GM21390 (cell line): ENCODE data around the gene SDK1.

Experiments used
- ATAC-seq: cut with Tn5 transposase; IDR thresholded peaks from one replicate; pipeline ENCODE4 v1.9.1; 2021; ENCODE audit not compliant: unreplicated experiment

The SDK1 gene

GRCh38 chr7:3332308-3332707, 31.3 kb downstream of the SDK1 start:
- ATAC-seq: no peak

- ATAC-seq: no peak
Measured at GRCh38 chr7:3333861-3334260, 32.8 kb downstream of the SDK1 start.

GRCh38 chr7:3336042-3336665, 35.1 kb downstream of the SDK1 start:
- no peak for ATAC-seq

- no peak for ATAC-seq
Measured at GRCh38 chr7:3338161-3338560, 37.1 kb downstream of the SDK1 start.

- ATAC-seq: no peak
Measured at GRCh38 chr7:3345699-3346481, 44.8 kb downstream of the SDK1 start.

- ATAC-seq: no peak
Measured at GRCh38 chr7:3349126-3349525, 48.1 kb downstream of the SDK1 start.

- ATAC-seq: no peak
Measured at GRCh38 chr7:3356173-3356572, 55.1 kb downstream of the SDK1 start.

GRCh38 chr7:3358991-3359390, 57.9 kb downstream of the SDK1 start:
- ATAC-seq: no peak

- ATAC-seq: no peak
Measured at GRCh38 chr7:3367261-3367660, 66.2 kb downstream of the SDK1 start.

- no peak for ATAC-seq
Measured at GRCh38 chr7:3370068-3370830, 69.2 kb downstream of the SDK1 start.

GRCh38 chr7:3370921-3371320, 69.9 kb downstream of the SDK1 start:
- no peak for ATAC-seq

GRCh38 chr7:3371601-3372000, 70.5 kb downstream of the SDK1 start:
- ATAC-seq: no peak

GRCh38 chr7:3374239-3374638, 73.2 kb downstream of the SDK1 start:
- ATAC-seq: no peak

GRCh38 chr7:3378390-3379150, 77.5 kb downstream of the SDK1 start:
- no peak for ATAC-seq

- ATAC-seq: no peak
Measured at GRCh38 chr7:3380034-3380433, 79.0 kb downstream of the SDK1 start.

- ATAC-seq: no peak
Measured at GRCh38 chr7:3380886-3381685, 80.0 kb downstream of the SDK1 start.

GRCh38 chr7:3386423-3387190, 85.6 kb downstream of the SDK1 start:
- no peak for ATAC-seq

- ATAC-seq: no peak
Measured at GRCh38 chr7:3393862-3394261, 92.8 kb downstream of the SDK1 start.

- ATAC-seq: no peak
Measured at GRCh38 chr7:3397324-3397723, 96.3 kb downstream of the SDK1 start.

GRCh38 chr7:3399858-3400257, 98.8 kb downstream of the SDK1 start:
- ATAC-seq: no peak
